ENCODE data around the gene BCAS4.
"Not testable (repeated sequence)": the region's sequence is repeated elsewhere in the genome, so short reads cannot be mapped to it uniquely, and the experiment has no call there.

BCAS4 gene

DNA sequence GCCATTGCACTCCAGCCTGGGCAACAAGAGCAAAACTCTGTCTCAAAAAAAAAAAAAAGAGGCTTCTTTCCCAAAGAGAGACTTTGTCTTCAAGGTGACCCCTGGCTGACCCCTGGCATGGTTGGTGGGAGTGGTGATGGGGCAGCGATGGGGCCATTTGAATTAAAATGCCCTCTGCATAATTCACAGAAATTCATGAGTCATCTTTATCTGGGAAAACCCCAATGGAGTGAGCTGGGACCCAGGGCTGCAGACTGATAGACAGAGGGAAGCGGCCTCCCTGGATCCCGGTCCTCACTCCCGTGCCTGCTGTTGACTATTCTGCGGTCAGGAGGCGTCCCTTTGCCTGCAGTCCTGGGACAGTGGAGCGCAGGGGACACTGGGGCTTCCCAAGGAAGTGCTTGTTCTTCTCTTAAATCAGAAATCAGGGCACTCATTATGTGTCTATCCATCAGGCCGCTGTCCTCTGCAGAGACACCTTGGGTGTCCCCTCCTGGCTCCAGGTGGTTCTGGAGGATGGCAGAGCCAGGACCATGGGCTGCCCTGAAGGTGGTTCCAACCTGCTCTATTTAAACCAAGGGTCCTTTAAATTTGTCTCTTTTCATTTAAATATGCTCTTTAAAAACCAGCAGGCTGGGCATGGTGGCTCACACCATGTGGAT, 23.3 kb upstream of the BCAS4 start:
- DNase-seq (ENCODE audit: low read depth in 3 of 3), result not testable (repeated sequence)

DNA sequence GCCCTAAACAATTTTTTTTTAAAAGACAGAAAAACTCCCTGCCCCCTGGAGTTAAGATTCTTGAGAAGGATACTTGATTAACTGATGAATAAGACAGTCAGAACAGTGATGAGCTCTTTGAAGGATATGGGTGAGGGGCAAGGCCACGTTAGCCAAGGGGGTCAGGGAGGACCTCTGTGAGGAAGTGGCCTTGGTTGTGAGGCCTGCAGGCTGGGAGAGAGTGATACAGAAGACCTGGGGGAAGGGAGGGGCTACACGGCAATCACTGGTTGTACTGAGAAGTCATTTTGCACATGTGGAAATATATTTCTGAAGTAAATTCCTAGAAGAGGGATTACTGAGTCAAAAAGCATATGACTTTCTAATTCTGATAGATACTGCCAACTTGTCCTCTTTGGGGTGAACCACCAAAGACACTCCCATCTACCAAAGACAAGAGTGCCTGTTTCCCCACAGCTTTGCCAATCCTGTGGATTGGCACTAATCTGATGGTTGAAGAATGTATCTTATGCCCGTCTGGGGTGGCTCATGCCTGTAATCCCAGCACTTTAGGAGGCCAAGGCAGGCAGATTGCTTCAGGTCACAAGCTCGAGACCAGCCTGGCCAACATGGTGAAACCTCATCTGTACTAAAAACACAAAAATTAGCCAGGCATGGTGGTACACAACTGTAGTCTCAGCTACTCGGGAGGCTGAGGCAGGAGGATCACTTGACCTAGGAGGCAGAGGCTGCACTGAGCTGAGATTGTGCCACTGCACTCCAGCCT, 22.3 kb upstream of the BCAS4 start:
- no peak for DNase-seq (ENCODE audit: low read depth in 3 of 3)

DNA sequence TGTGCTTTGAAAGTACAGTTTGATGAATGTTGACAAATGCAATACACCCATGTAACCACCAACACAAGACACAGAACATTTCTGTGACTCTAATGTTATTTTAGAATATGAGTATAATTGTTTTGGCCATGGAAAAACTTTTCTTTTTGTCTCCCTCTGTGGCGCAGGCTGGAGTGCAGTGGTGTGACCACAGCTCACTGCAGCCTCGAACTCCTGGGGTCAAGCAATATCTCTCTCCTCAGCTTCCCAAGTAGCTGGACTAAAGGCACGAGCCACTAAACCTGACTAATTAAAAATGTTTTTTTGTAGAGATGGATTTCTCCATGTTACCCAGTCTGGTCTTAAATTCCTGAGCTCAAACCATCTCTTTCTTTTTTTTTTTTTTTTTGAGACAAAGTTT, 20.3 kb upstream of the BCAS4 start:
- DNase-seq (ENCODE audit: low read depth in 3 of 3), result no peak

DNA sequence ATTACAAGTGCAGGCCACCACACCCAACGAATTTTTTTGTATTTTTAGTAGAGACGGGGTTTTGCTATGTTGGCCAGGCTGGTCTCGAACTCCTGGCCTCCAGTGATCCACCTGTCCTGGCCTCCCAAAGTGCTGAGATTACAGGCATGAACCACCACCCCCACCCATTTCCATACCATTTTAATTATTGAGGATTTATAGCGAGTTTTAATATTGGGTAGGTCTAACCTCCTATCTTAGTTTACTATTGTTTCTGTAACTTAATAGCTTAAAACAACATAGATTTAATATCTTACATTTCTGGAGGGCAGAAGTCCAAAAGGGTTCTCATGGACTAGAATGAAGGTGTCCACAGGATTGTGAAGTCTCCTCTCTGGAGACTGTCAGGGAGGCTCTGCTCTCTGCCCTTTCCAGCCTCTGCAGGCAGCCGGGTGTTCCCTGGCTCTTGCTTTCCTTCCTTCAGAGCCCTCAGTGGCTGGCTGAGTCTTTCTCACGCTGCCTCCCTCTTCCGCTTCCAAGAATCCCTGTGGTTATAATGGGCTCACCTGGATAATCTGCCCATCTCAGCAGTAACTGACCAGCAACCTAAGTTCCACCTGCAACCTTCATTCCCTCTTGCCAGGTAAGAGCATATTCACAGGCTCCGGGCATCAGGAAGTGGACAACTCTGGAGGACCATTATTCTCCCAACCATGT, 18.6 kb upstream of the BCAS4 start:
- DNase-seq (ENCODE audit: low read depth in 3 of 3), result no peak

DNA sequence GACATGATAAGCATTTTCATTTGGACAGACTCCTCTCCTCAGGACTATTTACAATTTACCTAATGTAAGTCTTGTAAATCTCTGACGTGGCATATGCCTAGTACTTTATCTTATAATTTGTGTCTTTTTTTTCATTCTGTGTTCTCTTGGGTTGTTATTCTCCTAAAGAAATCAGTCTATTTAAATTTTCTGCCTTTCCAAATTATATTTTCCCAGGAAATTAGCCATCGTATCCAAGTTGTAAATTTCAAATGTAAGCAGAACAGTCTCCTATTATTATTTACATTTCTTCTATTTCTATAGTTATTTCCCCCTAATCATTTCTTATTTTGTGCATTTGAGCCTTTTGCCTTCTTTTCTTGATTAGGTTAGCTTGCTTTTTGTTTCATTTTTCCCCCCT, 17.5 kb upstream of the BCAS4 start:
- no peak for DNase-seq (ENCODE audit: low read depth in 3 of 3)

DNA sequence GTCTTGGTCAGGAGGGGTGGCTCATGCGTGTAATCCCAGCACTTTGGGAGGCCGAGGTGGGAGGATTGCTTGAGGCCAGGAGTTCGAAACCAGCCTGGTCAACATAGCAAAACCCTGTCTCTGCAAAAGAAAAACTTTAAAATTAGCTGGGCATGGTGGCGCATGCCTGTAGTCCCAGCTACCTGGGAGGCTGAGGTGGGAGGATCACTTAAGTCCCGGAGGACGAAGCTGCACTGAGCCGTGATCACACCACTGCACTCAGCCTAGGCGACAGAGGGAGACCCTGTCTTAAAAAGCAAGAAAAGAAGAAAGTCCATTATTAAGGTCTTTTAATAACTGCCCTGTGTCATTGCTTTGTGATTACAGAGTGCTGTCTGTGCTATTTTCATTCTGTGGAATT, 15.9 kb upstream of the BCAS4 start:
- DNase-seq (ENCODE audit: low read depth in 3 of 3), result not testable (repeated sequence)

DNA sequence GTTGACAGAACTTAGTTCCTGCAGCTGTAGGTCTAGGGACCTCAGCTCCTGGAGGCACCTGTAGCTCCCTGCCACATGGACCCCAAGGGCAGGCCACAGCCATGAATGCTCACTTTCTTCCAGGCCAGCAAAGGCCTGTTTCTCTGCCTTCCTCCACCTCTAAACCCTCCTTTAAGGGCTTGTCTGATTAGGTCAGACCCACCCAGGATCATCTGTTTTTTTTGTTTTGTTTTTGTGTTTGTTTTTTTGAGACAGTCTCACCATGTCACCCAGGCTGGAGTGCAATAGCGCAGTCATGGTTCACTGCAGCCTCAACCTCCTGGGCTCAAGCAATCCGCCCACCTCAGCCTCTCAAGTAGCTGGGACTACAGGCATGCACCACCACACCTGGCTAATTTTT, 11.5 kb upstream of the BCAS4 start:
- DNase-seq (ENCODE audit: low read depth in 3 of 3), result no peak

DNA sequence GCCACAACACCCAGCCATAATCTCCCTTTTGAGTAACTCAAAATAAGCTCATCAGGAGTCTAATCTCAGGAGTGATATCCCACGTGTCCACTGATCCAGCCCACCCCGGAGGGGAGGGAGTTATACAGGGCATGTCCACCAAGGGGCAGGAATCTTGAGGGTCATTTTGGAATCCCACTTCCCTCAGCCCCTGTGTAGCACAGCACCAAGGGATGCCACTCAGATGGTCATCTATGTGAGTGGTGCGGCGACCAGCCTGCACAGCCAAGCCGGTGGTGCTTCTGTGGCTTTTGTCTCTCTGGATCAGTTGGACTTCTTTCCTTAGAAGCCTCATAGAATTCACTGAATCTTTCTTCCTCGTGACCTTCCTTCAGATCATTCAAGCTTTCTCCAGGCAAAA, 11.0 kb upstream of the BCAS4 start:
- no peak for DNase-seq (ENCODE audit: low read depth in 3 of 3)

DNA sequence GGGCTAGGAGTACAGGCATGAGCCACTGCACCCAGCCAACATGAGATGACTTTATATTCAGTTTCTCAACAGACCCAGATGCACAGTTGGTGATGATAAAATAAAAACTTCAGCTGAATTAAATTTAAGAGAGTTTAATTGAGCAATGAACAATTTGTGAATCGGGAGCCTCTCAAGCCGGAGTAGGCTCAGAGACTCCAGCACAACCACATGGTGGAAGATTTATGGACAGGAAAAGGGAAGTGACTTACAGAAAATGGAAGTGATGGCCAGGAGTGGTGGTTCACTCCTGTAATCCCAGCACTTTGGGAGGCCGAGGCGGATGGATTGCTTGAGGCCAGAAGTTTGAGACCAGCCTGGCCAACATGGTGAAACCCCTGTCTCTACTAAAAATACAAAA, 10.4 kb upstream of the BCAS4 start:
- no peak for DNase-seq (ENCODE audit: low read depth in 3 of 3)

DNA sequence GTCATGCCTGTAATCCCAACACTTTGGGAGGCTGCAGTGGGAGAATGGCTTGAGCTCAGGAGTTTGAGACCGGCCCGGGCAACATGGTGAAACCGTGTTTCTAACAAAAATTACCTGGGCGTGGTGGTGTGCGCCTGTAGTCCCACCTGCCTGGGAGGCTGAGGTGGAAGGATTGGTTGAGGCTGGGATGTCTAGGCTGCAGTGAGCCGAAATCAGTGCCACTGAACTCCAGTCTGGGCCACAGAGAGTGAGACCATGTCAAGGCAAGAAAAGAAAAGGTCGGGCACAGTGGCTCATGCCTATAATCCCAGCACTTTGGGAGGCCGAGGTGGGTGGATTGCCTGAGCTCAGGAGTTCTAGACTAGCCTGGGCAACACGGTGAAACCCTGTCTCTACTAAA, 8.2 kb upstream of the BCAS4 start:
- no peak for DNase-seq (ENCODE audit: low read depth in 3 of 3)

DNA sequence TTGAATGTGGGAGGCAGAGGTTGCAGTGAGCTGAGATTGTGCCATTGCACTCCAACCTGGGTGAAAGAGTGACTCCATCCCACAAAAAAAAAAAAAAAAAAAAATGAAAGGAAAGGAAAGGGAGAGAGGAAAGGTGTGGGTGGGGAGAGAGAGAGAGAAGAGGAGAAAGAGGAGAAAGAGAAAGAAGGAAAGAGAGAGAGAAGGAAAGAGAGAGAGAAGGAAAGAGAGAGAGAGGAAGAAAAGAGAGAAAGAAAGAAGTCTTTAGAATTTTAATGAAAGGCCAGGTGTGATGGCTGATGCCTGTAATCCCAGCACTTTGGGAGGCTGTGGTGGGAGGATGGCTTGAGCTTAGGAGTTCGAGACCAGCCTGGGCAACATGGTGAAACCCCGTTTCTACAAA, 7.7 kb upstream of the BCAS4 start:
- DNase-seq (ENCODE audit: low read depth in 3 of 3), result no peak

DNA sequence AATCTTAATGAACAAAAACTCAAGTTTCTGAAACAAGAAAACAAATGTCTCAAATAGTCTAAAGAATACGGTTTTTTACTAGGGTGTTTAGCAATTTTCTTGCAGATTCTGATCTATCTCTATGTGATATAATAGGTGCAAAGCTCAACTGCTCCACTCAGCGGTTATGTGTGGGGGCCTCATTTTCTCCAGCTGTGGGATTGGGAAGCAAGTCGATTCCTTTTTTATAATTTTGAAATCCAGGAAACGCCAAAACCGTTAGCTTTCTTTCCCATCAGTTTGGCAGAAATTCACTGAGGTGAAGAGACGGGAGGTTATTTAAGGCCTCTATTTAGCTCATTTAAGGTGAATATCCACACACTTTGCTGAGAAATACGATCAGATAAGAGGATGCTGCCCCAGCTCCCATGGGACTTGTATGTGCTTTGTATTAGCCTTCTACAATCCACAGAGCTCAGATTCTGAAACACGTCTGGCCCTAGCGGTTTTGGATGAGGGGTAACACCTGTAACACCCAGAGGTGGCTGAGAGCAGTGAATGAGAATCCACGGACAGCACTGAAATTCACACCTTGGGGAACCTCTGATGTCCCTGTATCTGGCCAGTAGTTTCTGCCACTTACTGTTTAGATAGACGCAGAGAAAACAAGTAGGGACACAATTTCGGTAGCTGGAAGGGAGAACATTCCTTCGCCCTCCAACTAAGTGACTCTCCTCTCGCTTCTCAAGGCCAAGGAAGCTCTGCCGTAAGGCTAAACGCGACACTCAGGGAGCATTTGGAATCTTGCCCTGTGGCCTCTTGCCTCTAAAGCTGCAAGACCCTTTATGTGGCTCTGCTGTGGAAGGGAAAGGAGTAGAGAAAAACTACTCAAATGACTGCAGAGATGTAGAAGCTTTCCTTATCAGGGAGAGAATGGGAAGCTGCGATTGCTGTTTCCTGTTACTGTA, 6.5 kb upstream of the BCAS4 start:
- DNase-seq (ENCODE audit: low read depth in 3 of 3), result no peak

DNA sequence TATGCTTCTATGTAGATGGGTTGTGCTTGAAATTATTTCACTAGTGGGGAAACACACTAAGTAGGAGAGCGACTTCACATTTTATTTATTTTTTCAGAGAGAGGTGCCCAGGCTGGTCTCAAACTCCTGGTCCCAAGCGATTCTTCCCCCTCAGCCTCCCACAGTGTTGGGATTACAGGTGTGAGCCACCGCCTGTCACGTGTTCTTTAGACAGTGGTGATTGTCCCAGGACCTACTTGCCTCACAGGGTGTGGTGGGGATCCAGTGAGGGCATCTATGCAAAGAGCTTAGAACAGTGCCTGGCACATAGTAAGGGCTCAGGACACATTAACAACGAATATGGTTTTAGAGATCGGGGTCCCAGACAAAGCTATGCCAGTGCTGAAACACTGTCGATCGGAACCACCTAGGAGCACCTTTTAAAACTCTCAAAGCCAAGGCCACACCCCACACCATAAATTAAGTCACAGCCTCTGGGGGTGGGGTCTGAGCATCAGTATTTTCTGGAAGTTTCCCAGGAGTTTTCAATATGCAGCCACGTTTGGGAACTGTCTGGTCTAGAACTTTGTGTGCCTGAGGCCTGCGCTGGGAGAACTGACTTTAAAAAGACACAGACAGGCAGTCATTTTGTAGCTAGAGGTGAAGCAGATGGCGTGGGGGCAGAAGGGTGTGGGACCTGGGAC, 4.8 kb upstream of the BCAS4 start:
- DNase-seq (ENCODE audit: low read depth in 3 of 3), result no peak

DNA sequence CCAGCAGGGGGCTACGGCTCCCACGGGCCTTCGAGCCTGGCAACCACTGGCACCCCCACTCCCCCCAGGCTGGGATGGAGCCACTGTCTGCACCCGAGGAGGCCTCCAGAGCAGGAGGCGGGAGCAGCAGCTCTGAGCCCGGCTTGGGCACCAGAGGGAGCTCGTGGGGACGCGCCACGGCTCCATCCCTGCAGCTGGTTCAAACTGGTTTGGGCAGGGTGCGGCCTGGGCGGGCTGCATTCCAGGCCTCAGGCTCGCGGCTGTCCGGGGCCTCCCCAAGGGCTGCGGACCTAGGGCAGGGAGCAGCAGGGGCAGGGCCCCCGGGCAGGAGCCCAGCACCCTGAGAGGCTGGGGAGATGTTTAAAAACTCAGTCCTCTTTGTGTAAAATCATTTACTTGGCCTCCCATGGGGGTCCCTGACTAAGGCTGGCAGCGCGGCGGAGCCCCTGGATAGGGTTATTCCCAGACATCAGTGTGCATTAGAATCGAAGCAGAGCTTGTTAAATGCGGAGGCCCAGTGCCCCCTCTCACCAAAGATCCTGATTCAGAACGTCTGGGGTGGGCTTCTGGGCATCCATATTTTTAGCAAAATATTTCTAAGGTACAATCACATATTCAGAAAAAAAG, 4.1 kb upstream of the BCAS4 start:
- DNase-seq (ENCODE audit: low read depth in 3 of 3), result peak; percentile 56 to 69 (median 64)

DNA sequence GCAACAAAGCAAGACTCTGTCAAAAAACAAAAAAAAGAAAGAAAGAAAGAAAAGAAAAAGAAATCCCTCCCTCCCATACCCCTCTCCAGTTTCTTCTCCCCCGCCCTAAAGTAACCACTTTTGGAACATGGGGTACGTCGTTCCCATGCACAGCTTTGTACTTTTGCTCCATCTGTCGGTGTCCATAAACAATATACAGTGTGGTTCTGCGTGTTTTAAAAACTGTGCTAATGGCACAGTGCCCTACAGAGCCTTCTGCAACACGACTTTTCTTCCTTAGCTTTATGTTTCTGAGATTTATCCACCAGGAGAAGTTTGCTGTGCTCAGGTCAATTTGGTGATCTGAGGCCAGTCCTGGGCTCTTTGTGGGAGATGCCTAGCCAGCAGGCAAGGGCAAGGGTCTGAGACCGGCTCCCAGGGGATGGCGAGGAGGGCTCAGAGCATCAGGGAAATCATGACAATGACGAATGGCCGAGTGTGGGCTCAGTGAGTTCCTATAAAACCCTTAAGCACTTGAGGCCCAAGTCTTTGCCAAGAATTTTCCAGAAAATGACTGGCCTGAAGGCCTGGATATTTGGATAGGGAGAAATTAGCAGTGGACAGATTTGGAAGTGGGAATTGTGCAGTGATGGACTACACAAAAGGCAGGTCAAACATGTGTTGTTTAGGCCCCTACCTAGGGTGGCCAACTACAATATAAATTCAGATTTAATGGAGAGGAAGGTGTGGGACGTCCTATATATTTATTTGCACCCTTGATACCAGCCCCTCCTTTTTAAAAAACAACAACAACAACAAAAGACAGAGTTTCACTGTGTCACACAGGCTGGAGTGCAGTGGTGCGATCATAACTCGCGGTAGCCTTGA, 1.9 kb upstream of the BCAS4 start:
- no peak for DNase-seq (ENCODE audit: low read depth in 3 of 3)

DNA sequence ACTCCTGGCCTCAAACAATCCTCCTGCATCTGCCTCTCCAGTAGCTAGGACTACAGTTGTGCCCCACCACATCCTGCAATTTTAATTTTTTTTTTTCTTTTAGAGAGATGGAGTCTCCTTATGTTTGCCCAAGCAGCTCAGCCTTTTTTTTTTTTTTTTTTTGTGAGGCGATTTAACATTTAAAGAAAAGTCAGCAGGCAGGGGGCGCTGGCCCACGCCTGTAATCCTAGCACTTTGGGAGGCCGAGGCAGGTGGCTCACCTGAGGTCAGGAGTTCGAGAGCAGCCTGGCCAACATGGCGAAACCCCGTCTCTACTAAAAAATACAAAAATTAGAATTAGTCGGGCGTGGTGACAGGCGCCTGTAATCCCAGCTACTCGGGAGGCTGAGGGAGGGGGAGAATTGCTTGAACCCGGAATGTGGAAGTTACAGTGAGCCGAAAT, 1.3 kb upstream of the BCAS4 start:
- DNase-seq (ENCODE audit: low read depth in 3 of 3), result not testable (repeated sequence)

DNA sequence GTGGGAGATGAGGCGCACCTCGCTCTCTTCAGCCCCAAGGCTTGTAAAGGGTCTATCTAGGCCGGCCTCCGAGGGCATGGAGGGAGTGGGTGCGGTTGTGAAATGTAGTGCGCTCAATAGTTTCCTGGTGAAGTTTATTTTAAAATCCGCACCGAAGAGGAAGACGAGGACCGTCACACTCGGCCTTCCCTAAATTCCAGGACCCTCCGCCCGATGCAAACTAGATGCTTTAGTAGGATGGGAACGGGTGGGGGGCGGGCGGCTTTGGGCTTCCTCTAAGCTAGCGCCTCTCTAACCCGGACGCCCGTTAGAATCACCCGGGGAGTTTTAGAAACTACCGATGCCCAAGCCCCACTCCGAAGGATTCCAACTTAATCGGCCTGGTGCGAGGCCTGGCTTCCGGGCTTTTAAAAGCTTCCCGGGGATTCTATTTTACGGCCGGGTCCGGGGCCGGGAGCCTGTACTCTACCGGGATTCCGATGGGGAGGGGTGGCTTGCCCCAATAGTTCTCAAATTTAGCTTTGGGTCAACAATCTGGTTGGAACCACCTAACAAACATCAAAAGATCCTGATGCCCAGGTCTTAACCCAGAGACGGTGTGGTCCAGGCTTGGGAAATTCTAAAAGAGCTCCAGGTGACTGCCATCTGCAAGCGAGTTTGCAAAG, 548 bp upstream of the BCAS4 start:
- no peak for DNase-seq (ENCODE audit: low read depth in 3 of 3)

DNA sequence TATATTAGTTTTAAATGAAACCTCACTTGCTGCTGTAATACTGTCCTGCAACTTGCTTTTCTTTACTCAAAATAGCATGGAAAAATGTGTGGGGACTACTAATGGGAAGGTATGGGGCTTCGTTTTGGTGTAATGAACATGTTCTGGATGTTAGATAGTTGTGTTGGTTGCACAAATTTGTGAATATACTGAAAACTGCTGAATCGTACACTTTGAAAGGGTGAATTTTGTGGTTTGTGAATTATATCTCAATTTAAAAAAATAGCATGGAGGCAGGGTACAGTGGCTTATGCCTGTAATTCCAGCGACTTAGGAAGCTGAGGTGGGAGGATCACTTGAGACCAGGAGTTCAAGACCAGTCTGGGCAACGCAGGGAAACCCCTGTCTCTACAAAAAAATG, 2.3 kb downstream of the BCAS4 start:
- no peak for DNase-seq (ENCODE audit: low read depth in 3 of 3)

DNA sequence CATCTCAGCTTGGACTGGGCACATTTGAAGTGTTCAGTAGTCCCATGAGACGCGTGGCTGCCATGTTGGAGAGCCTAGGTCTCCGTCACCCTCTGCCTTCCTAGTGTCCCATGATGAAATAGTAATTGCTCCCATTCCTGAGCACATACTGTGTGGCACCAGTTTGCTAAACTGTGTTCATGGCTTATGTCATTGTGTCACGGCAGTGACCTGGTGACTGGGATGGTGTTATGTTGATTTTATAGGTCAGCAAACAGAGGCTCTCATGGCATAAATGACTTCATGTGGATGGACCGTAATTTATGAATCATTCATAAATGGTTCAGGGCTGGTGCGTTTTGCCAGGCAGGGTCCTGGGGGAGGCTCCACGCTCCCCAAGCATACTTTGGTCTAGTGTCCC, 3.8 kb downstream of the BCAS4 start:
- no peak for DNase-seq (ENCODE audit: low read depth in 3 of 3)

All from stimulated activated CD4-positive, alpha-beta T cell treated with anti-CD3 and anti-CD28 coated beads, TNF-alpha, amount 100 ng/mL, for 4 hours (primary cell).